Tibial nerve (tissue), 4 donors: ENCODE data around the gene NEURL3. TPM values are rescaled to one million over a fixed set of nuclear protein-coding genes. Genes with fewer than 3 reads are reported as not detected.
A peak's percentile ranks its signal among the peaks of the same experiment; 100 is the strongest.

ENCODE experiments used
- DNase-seq, 2 donors: peaks; one replicate each; pipeline ENCODE4 v3.0.0-alpha.2; 2019; ENCODE audit warnings: low spot score in 2 of 2
- H3K27ac ChIP-seq, 4 donors: fragments of 200-600 bp; sonication (generic) in 3 of 4; one replicate each; pipeline ENCODE4 v1.5.1; 2017 to 2019; ENCODE audit warnings: mild to moderate bottlenecking in 1 of 4
- H3K27me3 ChIP-seq, 2 donors: fragments of 200-600 bp; sonication (generic) in 1 of 2; one replicate each; pipeline versions ENCODE4 v1.5.1 to v1.6.0; 2017 to 2019
- H3K36me3 ChIP-seq, 3 donors: fragments of 200-600 bp; sonication (generic); one replicate each; pipeline ENCODE4 v1.5.1; 2018 to 2019
- H3K4me1 ChIP-seq, 4 donors: fragments of 200-600 bp; sonication (generic) in 3 of 4; one replicate each; pipeline ENCODE4 v1.5.1; 2017 to 2019
- H3K4me3 ChIP-seq, 4 donors: fragments of 200-600 bp; sonication (generic) in 3 of 4; one replicate each; pipeline ENCODE4 v1.5.1; 2017 to 2019; ENCODE audit warnings: mild to moderate bottlenecking in 1 of 4, moderate library complexity in 1 of 4
- H3K9me3 ChIP-seq, 4 donors: fragments of 200-600 bp; sonication (generic) in 3 of 4; one replicate each; pipeline ENCODE4 v1.5.1; 2017 to 2019
- CTCF ChIP-seq, 5 experiments: fragments of 200-600 bp in 3 of 5; fragments of 450-650 bp in 2 of 5; sonication (generic) in 3 of 5; IDR thresholded peaks; one replicate each; pipeline ENCODE4 v1.5.1; 2016 to 2019; ENCODE audit warnings: antibody characterized with exemption in 5 of 5, mild to moderate bottlenecking in 3 of 5, moderate library complexity in 2 of 5
- EP300 ChIP-seq, 2 donors: sonication (generic); formaldehyde crosslinking; IDR thresholded peaks; one replicate each; pipeline ENCODE4 v1.6.1; 2017; ENCODE audit warnings: antibody characterized with exemption in 2 of 2, mild to moderate bottlenecking in 1 of 2
- POLR2A ChIP-seq, 2 donors: fragments of 450-650 bp; IDR thresholded peaks; one replicate each; pipeline ENCODE4 v1.6.1; 2017; ENCODE audit warnings: antibody characterized with exemption in 2 of 2, mild to moderate bottlenecking in 2 of 2, moderate library complexity in 2 of 2
- WGBS, 2 donors: methylation state at CpG; one replicate each; pipeline ENCODE4 v1.1.5; 2018; 5-methylcytosine and 5-hydroxymethylcytosine counted together
- total RNA-seq, 4 donors: library from RNA; depleted of rRNA; stranded (reverse); fragments of >200 nt; gene quantifications; one replicate each; pipeline ENCODE4 v1.1.0, GENCODE V29; 2016

Gene NEURL3
- total RNA-seq, 4 donors from 2014 or later, result 1.5 TPM; not detected in 3

DNA sequence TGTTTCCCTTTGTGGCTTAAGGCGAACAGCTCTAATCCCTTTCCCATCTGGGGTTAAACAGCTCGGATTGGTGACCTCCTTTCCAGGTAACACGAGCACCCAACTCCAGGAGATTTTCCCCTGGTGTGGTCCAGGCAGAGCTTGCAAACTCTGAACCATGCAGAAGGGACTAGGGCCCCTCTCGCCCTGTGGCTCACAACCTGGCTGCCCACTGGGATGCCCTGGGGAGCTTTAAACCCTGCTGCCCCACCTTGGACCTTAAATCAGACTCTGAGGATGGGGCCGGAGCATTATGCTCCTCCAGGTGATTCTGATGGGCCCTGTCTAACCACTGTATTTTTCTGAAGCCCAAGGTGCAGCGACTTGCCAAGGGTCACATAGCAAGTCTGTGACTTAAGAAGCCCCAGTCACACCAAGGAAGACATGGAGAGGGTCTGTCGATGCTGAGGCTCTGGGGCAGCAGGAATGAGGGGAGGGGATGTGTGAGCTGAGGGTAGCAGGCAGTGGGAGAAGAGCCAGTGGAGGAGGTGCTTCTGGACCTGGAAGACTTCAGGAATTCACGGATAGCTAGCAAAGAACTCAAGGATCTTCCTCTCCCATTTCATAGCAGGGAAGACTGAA lies 37.3 kb upstream of the NEURL3 start:
- WGBS, 2 donors, result 89 to 91% methylated on average over 8 of the region's 8 CpGs
- H3K4me1 ChIP-seq, result peaks cover 0 to 65% (median 31%) of the 10 kb centered on the region in 4 donors
- no peak for DNase-seq
- no peaks in the 10 kb centered on the region for H3K27me3 ChIP-seq
- TF ChIP-seq EP300 (IDR thresholded peaks at IDR 0.05) (no peak), POLR2A (IDR thresholded peaks at IDR 0.05) (no peak), CTCF (IDR thresholded peaks at IDR 0.05) (no peak)
- no peak overlapping the region for H3K27ac ChIP-seq
- H3K36me3 ChIP-seq, result peaks cover 0 to 27% (median 0%) of the 10 kb centered on the region in 3 donors
- no peak overlapping the region for H3K4me3 ChIP-seq
- no peaks in the 10 kb centered on the region for H3K9me3 ChIP-seq

- Histone ChIP-seq H3K9me3 (no peaks in the 10 kb centered on the region), H3K27me3 (no peaks in the 10 kb centered on the region), H3K4me3 (no peak overlapping the region), H3K36me3 (peaks cover 0 to 22% (median 0%) of the 10 kb centered on the region in 3 donors), H3K27ac (peak overlapping the region in 1 of 4 donors; percentile 23), H3K4me1 (peaks cover 0 to 57% (median 25%) of the 10 kb centered on the region in 4 donors)
- WGBS, 2 donors, result 69 to 88% methylated on average over 4 of the region's 4 CpGs
- DNase-seq, result no peak
- no peak for TF ChIP-seq POLR2A (IDR thresholded peaks at IDR 0.05)
- TF ChIP-seq EP300 (IDR thresholded peaks at IDR 0.05), result no peak
- TF ChIP-seq CTCF (IDR thresholded peaks at IDR 0.05), result no peak
Measured at GRCh38 chr2:96541398-96542152, 36.4 kb upstream of the NEURL3 start.

DNA sequence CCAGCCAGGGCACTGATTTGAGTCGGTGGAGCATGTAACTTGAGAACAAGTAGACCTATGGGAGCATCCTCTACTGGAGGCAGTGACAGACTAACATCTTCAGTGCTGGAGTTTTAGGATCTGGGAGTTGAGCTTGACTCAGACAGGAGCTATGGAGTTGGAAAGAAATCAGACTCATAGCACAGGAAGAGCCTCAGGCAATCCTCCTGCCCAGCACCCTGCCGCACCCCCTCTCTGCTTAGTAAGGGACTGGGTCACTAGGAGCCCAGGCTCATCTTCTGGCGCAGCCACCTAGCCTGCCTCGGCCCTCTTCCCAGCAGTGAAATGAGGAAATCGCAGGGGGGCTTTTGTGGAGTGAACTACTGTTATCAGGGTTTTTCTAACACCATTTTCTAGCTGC lies 35.0 kb upstream of the NEURL3 start:
- H3K27ac ChIP-seq, result peak overlapping the region in 1 of 4 donors; percentile 100
- no peaks in the 10 kb centered on the region for H3K9me3 ChIP-seq
- 60 to 71% methylated on average over 5 of the region's 5 CpGs for WGBS, 2 donors
- peaks cover 0 to 63% (median 25%) of the 10 kb centered on the region in 4 donors for H3K4me1 ChIP-seq
- TF ChIP-seq CTCF (IDR thresholded peaks at IDR 0.05), result no peak
- no peak for TF ChIP-seq EP300 (IDR thresholded peaks at IDR 0.05)
- TF ChIP-seq POLR2A (IDR thresholded peaks at IDR 0.05), result no peak
- no peaks in the 10 kb centered on the region for H3K27me3 ChIP-seq
- peaks cover 0 to 9% (median 0%) of the 10 kb centered on the region in 3 donors for H3K36me3 ChIP-seq
- no peak for DNase-seq
- no peak overlapping the region for H3K4me3 ChIP-seq

DNA sequence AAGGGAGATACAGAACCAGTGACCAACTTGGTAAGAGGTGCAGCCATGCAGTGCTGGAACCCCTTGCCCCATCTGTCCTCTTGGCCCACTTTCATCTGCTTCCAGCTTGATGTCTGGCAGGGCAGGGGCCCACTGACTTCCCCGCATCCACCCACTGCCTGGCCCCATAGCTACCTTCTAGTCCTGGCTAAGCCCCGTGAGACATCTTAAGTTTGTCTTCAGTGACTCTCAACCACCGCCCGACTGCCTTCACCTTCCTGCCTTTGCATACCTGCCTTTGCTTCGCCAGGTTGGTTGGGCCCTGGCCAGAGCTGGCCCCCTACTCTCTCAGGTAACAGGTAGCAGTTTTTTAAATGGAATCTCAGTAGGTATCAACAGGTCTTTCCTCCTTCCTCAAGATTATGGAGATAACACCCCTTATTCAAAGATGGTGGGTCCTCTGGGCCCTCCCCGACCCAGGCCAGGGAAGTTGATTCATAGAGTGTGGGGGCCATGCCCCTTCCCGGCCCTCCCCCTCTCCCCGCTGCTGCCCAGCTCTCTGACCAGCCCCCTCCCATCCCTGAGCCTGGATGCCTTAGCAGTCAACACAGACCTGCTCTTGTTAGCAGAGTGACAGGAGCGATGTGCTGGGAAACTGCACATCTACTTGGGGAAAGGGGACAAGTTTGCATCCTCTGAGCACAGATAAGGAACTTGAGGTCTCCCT lies 34.2 kb upstream of the NEURL3 start:
- 72 to 76% methylated on average over 9 of the region's 9 CpGs for WGBS, 2 donors
- no peak for DNase-seq
- H3K9me3 ChIP-seq, result no peaks in the 10 kb centered on the region
- no peaks in the 10 kb centered on the region for H3K27me3 ChIP-seq
- H3K36me3 ChIP-seq, result peaks cover 0 to 8% (median 0%) of the 10 kb centered on the region in 3 donors
- H3K4me3 ChIP-seq, result peak overlapping the region in 2 of 4 donors; percentile 89 to 100
- H3K27ac ChIP-seq, result peak overlapping the region in 3 of 4 donors; percentile 99 to 100 (median 100)
- H3K4me1 ChIP-seq, result peaks cover 0 to 70% (median 30%) of the 10 kb centered on the region in 4 donors
- TF ChIP-seq POLR2A (IDR thresholded peaks at IDR 0.05) (no peak), EP300 (IDR thresholded peaks at IDR 0.05) (no peak), CTCF (IDR thresholded peaks at IDR 0.05) (no peak)
